K562 (cell line): ENCODE results near the gene DNAJB12. TPM values are rescaled to one million over a fixed set of nuclear protein-coding genes. Genes with fewer than 3 reads are reported as not detected.

Experiments
- CLOCK ChIP-seq: fragments of 250-450 bp; sonication (Bioruptor Pico); IDR thresholded peaks from 2 replicates; pipeline ENCODE4 v1.4.0; 2020; ENCODE audit warnings: mild to moderate bottlenecking, moderate library complexity, borderline replicate concordance
- ETS2 ChIP-seq: IDR thresholded peaks from 2 replicates; pipeline ENCODE4 v1.6.1; 2016; ENCODE audit warnings: borderline replicate concordance, missing genetic modification characterization, mild to moderate bottlenecking, moderate library complexity, missing compliant biosample characterization; ENCODE audit not compliant: poor library complexity, severe bottlenecking
- GTF3C2 ChIP-seq: IDR thresholded peaks from 3 replicates; pipeline ENCODE4 v1.6.1; 2011; ENCODE audit warnings: borderline replicate concordance, mild to moderate bottlenecking, moderate library complexity; ENCODE audit not compliant: insufficient read length; ENCODE audit errors: extremely low read depth
- POLR2G ChIP-seq: fragments of 200-400 bp; formaldehyde crosslinking; IDR thresholded peaks from 2 replicates; pipeline ENCODE4 v1.6.1; 2017; ENCODE audit warnings: low read depth, mild to moderate bottlenecking, antibody characterized with exemption, low read length, moderate library complexity
- RREB1 ChIP-seq: fragments of 250-450 bp; sonication (Bioruptor Pico); IDR thresholded peaks from 2 replicates; pipeline ENCODE4 v1.4.0; 2020
- TCF15 ChIP-seq: fragments of 250-450 bp; sonication (Bioruptor Pico); IDR thresholded peaks from 2 replicates; pipeline ENCODE4 v1.8.0; 2022; ENCODE audit warnings: moderate library complexity, mild to moderate bottlenecking, inconsistent platforms
- ZNF592 ChIP-seq: fragments of 450-650 bp; IDR thresholded peaks from 2 replicates; pipeline ENCODE4 v1.6.1; 2017; ENCODE audit warnings: antibody characterized with exemption, mild to moderate bottlenecking
- polyA plus RNA-seq, 8 experiments: library from polyadenylated mRNA; depleted of rRNA in 4 of 8; stranded (reverse) in 5 of 8; unstranded in 3 of 8; fragments of >200 nt; fragmentation: Nextera tagmentation in 2 of 8; fragmentation: Illumina TruSeq in 1 of 8; extraction: Ambion mirVana in 2 of 8; extraction: Trizol in 1 of 8; gene quantifications; 2 replicates each; pipeline versions ENCODE4 v1.2.1 to v1.2.3, GENCODE V29; 2011 to 2014; ENCODE audit warnings: inconsistent platforms in 1 of 8, missing spikeins in 1 of 8
- total RNA-seq, 7 experiments: library from RNA; depleted of rRNA in 6 of 7; stranded (reverse); fragments of >200 nt in 6 of 7; fragmentation: Illumina TruSeq in 2 of 7; extraction: Trizol in 2 of 7; gene quantifications; 2 replicates each; pipeline versions ENCODE4 v1.2.1 to v1.2.3, GENCODE V29; 2011 to 2021; ENCODE audit warnings: low replicate concordance in 1 of 7

Gene DNAJB12
- total and polyA plus RNA-seq, 9 of the 15 experiments (the other 6 are each of a cell fraction or from before 2014, with no cell fraction given), result 3.5 to 31.5 (median 20.3) TPM

- peak; percentile 86; the same call in 1 of the 2 replicates for TF ChIP-seq RREB1 (CRISPR knock-in tag)
- peak; percentile 69 for TF ChIP-seq ETS2 (tag)
- peak; percentile 66 for TF ChIP-seq ZNF592
- no peak for TF ChIP-seq CLOCK (CRISPR knock-in tag)
- no peak for TF ChIP-seq GTF3C2
- TF ChIP-seq POLR2G, result peak; percentile 68
- TF ChIP-seq TCF15 (CRISPR knock-in tag), result peak; percentile 72; the same call in 1 of the 2 replicates
Observed at GRCh38 chr10:72319416-72320254, 35.1 kb downstream of the DNAJB12 start (continued).
